HG03039 (cell line): ENCODE measurements around the gene RMND5A.

Experiments used
- ATAC-seq: cut with Tn5 transposase; IDR thresholded peaks from one replicate; pipeline ENCODE4 v1.9.1; 2021; ENCODE audit warnings: mild to moderate bottlenecking, moderate library complexity; ENCODE audit not compliant: unreplicated experiment

Gene RMND5A

GRCh38 chr2:86790134-86790675, 70.1 kb downstream of the RMND5A start:
- ATAC-seq, result no peak

- no peak for ATAC-seq
Measured at GRCh38 chr2:86790676-86791572, 70.8 kb downstream of the RMND5A start, which contains the start of gene CD8A. Gene CD8A (minus strand): TSS chr2:86790913. CDS start chr2:86790825, 88 bp downstream.

GRCh38 chr2:86791573-86791972, 71.5 kb downstream of the RMND5A start:
- ATAC-seq, result no peak

- no peak for ATAC-seq
Measured at GRCh38 chr2:86793752-86794151, 73.7 kb downstream of the RMND5A start.

GRCh38 chr2:86794861-86795260, 74.8 kb downstream of the RMND5A start:
- ATAC-seq, result no peak

GRCh38 chr2:86800856-86801567, 80.9 kb downstream of the RMND5A start:
- no peak for ATAC-seq

GRCh38 chr2:86806059-86806857, 86.2 kb downstream of the RMND5A start:
- no peak for ATAC-seq

- ATAC-seq, result no peak
Measured at GRCh38 chr2:86807133-86807467, 87.0 kb downstream of the RMND5A start.

GRCh38 chr2:86807468-86808275, 87.6 kb downstream of the RMND5A start:
- ATAC-seq, result no peak

- peak; percentile 85 for ATAC-seq
Measured at GRCh38 chr2:86808315-86809161, 88.4 kb downstream of the RMND5A start.

- no peak for ATAC-seq
Measured at GRCh38 chr2:86809481-86810121, 89.5 kb downstream of the RMND5A start.

GRCh38 chr2:86815611-86816010, 95.5 kb downstream of the RMND5A start:
- ATAC-seq, result no peak

- no peak for ATAC-seq
Measured at GRCh38 chr2:86818114-86818801, 98.2 kb downstream of the RMND5A start.

GRCh38 chr2:86818957-86819356, 98.9 kb downstream of the RMND5A start:
- no peak for ATAC-seq

GRCh38 chr2:86821306-86821705, 101.2 kb downstream of the RMND5A start:
- ATAC-seq, result no peak

- no peak for ATAC-seq
Measured at GRCh38 chr2:86821842-86822241, 101.8 kb downstream of the RMND5A start.

- no peak for ATAC-seq
Measured at GRCh38 chr2:86822668-86823345, 102.7 kb downstream of the RMND5A start.
